ENCODE results near the gene CDH16.
"Not testable (repeated sequence)": the region's sequence is repeated elsewhere in the genome, so short reads cannot be mapped to it uniquely, and the experiment has no call there.

Gene CDH16

DNA sequence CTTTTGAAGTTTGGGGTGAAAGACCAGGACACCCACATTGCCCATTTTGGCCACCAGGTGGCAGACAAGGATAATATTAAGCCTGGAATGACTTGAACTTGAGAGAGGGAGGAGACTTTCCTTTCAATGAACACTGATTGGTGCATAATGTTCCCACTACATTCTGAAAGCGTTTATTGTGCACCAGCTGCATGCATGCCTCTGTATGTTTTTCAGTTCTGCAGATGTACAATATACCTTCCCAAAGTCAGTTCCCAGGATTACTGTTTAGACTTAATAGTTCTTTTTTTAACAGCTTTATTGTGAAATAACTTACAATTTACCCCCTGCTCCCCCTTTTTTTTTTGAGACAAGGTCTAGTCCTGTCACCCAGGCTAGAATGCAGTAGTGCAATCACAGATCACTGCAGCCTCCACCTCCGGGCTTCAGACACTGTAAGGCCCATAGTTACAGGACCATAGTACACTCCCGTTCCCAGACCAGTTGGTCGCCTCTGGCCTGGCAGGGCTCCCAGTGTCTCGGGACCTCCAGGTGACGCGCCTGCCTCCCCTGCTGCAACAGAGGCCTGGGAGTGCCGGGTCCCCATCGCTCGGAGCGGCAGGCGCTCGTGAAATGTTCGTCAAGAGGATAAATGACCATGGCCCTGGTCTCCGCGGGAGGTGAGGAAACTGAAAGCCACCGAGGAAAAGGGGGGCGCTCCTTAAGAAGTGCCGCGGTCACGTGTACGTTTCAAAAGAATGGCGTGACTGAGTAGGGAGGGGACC, 28.8 kb upstream of the CDH16 start:
- peak; percentile 83 for DNase-seq

DNA sequence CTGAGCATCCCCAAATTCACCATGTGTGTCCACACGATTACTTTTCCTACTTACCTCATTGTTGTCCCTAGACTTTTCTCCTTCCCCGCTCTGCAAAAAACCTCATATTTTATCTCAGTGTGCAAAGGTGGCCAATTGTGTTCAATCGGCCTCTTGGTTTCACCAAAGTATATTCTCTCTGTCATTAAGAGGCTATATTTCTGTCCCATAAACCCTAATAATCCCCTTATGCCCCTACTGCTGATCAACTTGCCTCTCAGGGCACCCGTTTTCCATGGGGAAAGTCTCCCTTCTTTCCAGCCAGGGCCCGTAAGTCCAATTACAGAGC, 28.3 kb upstream of the CDH16 start:
- no peak for DNase-seq

GRCh38 chr16:66946541-66946940, 27.9 kb upstream of the CDH16 start:
- no peak for DNase-seq

DNA sequence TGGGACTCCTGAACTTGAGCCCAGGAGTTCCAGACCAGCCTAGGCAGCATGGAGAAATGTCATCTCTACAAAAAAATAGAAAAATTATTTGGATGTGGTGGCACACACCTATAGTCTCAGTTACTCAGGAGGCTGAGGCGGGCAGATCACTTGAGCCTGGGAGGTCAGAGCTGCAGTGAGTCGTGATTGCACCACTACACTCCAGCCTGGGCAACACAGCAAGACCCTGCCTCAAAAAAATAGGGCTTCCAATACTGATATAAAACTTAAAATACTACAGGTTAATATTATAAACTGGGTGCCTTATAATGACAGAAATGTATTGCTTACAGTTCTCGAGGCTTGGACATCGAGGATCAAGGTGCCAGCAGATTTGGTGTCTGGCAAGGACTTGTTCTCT, 27.3 kb upstream of the CDH16 start:
- DNase-seq: no peak

- DNase-seq: not testable (repeated sequence)
Observed at GRCh38 chr16:66944971-66945370, 26.3 kb upstream of the CDH16 start.

- no peak for DNase-seq
Observed at GRCh38 chr16:66944054-66944441, 25.4 kb upstream of the CDH16 start.

GRCh38 chr16:66943426-66944053, 24.9 kb upstream of the CDH16 start:
- no peak for DNase-seq

- no peak for DNase-seq
Observed at GRCh38 chr16:66942981-66943380, 24.3 kb upstream of the CDH16 start.

DNA sequence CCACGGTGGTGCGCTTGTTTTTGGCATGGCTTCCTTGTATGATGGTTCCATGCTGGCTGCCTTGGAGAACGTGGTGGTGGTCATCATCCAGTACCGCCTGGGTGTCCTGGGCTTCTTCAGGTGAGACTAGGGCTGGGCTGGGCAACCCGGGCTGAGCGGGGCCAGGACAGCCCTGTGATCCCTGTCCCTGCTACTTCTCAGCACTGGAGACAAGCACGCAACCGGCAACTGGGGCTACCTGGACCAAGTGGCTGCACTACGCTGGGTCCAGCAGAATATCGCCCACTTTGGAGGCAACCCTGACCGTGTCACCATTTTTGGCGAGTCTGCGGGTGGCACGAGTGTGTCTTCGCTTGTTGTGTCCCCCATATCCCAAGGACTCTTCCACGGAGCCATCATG, 21.6 kb upstream of the CDH16 start:
- DNase-seq: no peak

DNA sequence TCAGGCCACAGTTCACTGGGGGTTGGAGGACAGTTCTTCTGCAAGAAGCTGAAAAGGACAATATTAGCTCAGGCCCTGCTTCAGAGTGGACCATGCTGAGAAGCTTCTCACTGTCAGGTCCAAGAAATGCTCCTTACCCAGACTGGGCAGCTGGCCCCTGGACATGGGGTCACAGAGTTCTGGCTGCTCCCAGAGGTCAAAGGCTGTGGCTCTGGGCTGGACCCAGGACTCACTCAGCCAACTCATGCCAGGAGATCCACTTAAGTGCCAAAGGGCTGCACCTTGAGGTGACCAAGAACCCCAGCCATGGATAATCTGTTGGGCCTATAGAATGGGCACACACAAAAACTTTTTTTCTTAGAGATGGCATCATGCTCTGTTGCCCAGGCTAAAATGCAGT, 20.7 kb upstream of the CDH16 start:
- no peak for DNase-seq

DNA sequence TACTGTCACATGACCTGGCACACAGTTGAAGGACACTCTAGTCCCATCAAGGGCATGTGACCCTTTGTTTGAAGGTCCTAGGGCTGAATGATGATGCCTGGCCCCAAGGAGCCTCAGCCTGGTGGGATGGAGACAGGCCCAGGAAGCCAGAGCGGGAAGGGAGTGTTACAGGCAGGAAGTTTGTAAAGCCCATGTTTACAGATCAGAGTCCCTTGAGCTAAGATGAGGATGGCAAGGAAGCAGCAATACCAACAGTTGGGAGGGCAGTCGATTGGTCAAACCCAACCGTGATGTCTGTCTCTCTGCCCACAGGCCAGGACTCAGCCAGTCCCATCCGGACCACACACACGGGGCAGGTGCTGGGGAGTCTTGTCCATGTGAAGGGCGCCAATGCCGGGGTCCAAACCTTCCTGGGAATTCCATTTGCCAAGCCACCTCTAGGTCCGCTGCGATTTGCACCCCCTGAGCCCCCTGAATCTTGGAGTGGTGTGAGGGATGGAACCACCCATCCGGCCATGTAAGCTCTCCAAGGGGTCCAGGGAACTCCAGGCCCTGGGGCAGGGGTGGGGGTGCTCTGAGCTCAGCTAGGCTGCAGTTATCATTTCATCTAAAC, 19.1 kb upstream of the CDH16 start:
- DNase-seq: no peak

DNA sequence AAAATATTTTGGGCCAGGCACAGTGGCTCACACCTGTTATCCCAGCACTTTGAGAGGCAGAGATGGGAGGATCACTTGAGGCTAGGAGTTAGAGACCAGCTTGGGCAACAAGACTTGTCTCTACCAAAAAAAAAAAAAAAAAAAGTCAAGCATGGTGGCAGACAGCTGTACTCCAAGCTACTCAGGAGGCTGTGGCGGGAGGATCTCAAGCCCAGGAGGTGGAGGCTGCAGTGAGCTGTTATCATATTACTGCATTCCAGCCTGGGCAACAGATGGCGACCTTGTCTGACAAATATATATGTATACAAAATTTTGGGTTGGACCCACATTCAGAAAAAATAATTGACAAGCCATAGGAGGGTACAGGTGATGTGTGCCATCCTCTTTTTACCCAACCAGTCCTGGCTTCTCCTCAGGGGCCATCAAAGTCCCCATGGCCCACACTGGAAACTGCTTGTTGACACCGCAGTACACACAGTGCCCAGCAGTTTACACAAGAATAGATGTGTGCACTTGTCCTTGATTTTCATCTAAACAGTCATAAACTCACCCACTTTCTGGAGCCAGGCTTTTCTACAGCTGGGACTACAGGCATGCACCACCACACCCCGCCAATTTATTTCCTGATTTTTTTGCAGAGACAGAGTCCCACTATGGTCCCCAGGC, 18.3 kb upstream of the CDH16 start:
- no peak for DNase-seq

DNA sequence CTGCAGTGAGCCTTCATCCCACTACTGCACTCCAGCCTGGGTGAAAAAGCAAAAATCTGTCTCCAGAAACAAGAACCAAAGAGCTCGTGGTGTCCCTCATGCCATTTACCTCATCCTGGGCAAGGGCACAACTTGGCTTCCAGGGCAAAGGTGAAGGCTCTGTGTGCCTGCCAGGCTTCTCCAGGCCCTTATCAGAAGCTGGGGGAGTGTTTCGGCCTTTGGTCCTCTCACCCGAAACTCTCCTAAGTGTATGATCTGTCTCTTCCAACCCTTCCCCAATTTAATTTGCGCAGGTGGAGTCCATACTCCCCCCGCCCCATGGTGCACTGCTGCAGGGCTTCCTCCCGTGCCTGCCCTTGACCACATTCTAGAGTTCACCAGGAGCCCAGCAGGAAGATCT, 17.8 kb upstream of the CDH16 start:
- no peak for DNase-seq

- no peak for DNase-seq
Observed at GRCh38 chr16:66935314-66936011, 16.8 kb upstream of the CDH16 start, which contains the start of gene CES2. Gene CES2 (plus strand): TSS chr16:66935516. CDS start chr16:66935636, 120 bp downstream.

DNA sequence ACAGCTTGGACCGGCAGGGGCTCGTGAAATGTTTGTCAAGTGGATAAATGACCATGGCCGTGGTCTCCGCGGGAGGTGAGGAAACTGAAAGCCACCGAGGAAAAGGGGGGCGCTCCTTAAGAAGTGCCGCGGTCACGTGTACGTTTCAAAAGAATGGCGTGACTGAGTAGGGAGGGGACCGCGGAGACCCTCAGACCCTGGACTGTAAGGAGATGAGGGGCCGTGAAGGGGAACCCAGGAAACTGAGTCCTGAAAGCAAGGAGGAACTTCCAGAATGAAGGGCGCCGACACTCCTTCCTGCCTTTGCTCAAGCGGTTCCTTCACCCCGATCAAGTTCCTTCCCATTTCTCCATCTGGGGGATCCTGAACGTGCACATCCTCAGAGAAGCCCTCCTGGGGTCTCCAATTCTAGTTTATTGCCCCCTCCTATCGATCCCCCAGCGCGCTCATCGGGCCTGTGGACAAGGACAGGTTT, 16.2 kb upstream of the CDH16 start:
- not testable (repeated sequence) for DNase-seq

- DNase-seq: peak; percentile 87
Observed at GRCh38 chr16:66934138-66934838, 15.6 kb upstream of the CDH16 start, which contains the start of gene CIAO2B. Gene CIAO2B (minus strand): TSS chr16:66934402. CDS start chr16:66934364, 38 bp downstream.

- peak; percentile 71 for DNase-seq
Observed at GRCh38 chr16:66933776-66934137, 15.1 kb upstream of the CDH16 start.

- no peak for DNase-seq
Observed at GRCh38 chr16:66932076-66932475, 13.4 kb upstream of the CDH16 start.

GRCh38 chr16:66931665-66932064, 13.0 kb upstream of the CDH16 start:
- DNase-seq: no peak

DNA sequence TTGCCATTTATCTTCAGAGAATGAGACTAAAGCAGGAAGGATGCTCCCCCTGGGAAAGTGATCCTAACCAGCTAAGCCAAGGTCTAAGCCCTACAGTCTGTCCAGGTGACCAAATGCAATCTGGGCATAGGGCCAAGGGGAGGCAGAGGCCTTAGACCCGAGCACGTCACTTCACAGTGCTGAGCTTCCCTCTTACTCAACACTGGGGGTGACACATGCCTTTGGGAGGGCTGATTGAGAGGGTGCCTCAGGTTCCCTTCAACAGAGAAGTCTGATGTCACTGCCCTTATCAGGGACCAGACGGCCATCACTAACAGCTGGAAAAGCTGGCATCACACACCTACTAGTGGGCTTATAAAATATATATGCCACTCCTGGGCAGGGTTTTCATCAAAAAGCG, 11.5 kb upstream of the CDH16 start:
- no peak for DNase-seq

DNA sequence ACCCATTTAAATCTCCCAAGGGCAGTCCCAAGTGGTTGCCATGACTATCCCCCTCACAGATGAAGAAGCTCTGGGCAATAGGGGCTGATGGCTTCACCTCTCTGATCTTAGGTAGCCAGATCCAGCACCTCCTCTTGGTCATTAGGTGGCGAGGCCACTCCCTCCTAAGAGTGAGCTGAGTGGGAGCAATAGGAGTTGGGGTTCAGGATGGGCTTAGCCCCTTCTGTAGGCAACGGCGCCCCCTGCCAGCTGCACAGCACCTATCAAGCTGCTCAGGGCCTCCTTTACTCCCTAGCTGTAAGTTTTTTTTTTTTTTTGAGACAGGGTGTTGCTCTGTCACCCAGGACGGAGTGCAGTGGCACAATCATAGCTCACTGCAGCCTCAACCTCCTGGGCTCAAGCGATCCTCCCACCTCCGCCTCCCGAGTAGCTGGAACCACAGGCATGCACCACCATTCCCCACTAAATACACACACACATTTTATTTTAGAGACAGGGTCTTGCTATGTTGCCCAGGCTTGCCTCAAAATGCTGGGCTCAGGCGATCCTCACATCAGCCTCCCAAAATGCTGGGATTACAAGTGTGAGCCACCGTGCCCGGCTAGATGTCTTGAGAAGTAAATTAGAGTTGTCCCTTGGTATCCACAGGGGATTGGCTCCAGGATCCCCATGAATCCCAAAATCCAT, 10.2 kb upstream of the CDH16 start:
- peak; percentile 53 for DNase-seq

All from stimulated activated CD4-positive, alpha-beta T cell treated with anti-CD3 and anti-CD28 coated beads, Interleukin-1b, Interleukin-23, amount 100 ng/mL, for 48 hours (primary cell).